Immature natural killer cell (primary cell): ENCODE results near the gene ZNF669. TPM values are rescaled to one million over a fixed set of nuclear protein-coding genes. Genes with fewer than 3 reads are reported as not detected.

Experiments used
- DNase-seq, 3 donors: peaks; one replicate each; pipeline ENCODE4 v3.0.0; 2022; ENCODE audit warnings: mixed read lengths in 1 of 3
- H3K27ac Mint-ChIP-seq, 6 donors: one replicate each; pipeline ENCODE4 v1.8.0; 2020; ENCODE audit warnings: mixed read lengths in 6 of 6, mild to moderate bottlenecking in 5 of 6, inconsistent platforms in 4 of 6, moderate library complexity in 3 of 6
- H3K27me3 Mint-ChIP-seq, 3 donors: one replicate each; pipeline ENCODE4 v1.8.0; 2020 to 2021; ENCODE audit warnings: low read depth in 3 of 3, mild to moderate bottlenecking in 3 of 3, mixed read lengths in 3 of 3, moderate library complexity in 3 of 3, inconsistent platforms in 1 of 3
- H3K36me3 Mint-ChIP-seq, 3 donors: one replicate each; pipeline ENCODE4 v1.8.0; 2020; ENCODE audit warnings: mixed read lengths in 3 of 3, inconsistent platforms in 2 of 3, mild to moderate bottlenecking in 2 of 3
- H3K4me1 Mint-ChIP-seq, 2 donors: one replicate each; pipeline ENCODE4 v1.8.0; 2020; ENCODE audit warnings: inconsistent platforms in 2 of 2, mild to moderate bottlenecking in 2 of 2, mixed read lengths in 2 of 2, moderate library complexity in 1 of 2
- H3K4me3 Mint-ChIP-seq, 5 donors: one replicate each; pipeline ENCODE4 v1.8.0; 2020; ENCODE audit warnings: mild to moderate bottlenecking in 5 of 5, mixed read lengths in 5 of 5, inconsistent platforms in 3 of 5, moderate library complexity in 3 of 5
- H3K9me3 Mint-ChIP-seq, 6 donors: one replicate each; pipeline ENCODE4 v1.8.0; 2020; ENCODE audit warnings: mild to moderate bottlenecking in 6 of 6, mixed read lengths in 6 of 6, inconsistent platforms in 4 of 6, moderate library complexity in 3 of 6
- polyA plus RNA-seq, 3 donors: library from polyadenylated mRNA; unstranded; fragments of 300-500 nt; fragmentation: Illumina TruSeq; gene quantifications; one replicate each; pipeline ENCODE4 v1.2.3, GENCODE V29; 2021

Gene ZNF669
- polyA plus RNA-seq, 3 donors from 2014 or later, result 17.4 to 31.3 (median 19.6) TPM

DNA sequence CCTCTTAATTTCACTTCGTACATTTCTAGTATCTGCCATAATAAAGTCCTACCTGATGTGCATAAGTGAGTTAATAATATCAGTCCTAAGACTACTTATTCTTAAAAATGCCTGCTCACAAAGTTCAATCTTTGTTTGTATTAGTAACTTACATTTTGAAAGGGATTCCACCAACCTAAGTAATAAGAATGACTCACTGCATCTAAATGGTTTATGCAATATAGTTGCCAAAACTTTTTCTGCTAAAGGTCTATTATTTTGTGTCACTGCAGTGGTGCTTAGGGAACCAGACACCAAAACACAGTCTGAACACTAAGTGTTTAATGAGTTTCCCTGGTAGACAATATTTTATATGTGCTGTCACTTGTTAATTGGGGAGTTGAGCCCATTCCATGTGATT is 1.8 kb downstream of the ZNF669 start:
- DNase-seq, result no peak
- Mint-ChIP-seq H3K4me1 (peaks cover 20 to 30% of the 10 kb centered on the region in 2 donors), H3K4me3 (peak overlapping the region in 4 of 5 donors; percentile 85 to 91 (median 90)), H3K36me3 (peaks cover 36 to 44% (median 43%) of the 10 kb centered on the region in 3 donors), H3K27me3 (peaks cover 2 to 22% (median 8%) of the 10 kb centered on the region in 3 donors), H3K27ac (no peak overlapping the region), H3K9me3 (peaks cover 25 to 53% (median 47%) of the 10 kb centered on the region in 6 donors)

DNA sequence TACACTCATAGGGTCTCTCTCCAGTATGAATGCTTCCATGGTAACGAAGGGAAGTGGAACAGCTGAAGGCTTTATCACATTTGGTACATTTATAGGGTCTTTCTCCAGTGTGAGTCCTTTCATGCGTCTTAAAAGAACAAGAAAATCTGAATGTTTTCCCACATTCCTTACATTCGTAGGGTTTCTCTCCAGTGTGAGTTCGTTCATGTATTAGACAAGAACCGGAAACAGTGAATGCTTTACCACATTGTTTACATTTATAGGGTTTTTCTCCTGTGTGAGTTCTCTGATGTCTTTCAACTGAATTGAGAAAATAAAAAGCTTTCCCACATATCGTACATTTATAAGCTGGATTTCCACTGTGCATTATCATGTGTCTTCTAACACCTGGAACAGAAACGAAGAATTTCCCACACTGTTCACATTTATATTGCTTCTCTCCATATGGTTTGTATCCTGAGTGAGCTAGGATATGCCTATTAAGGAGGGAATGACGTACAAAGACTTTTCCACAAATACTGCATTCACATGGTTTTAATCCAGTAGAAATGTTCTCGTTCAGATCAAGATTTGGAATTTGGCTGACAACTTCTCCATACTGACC is 3.4 kb downstream of the ZNF669 start:
- H3K36me3 Mint-ChIP-seq, result peaks cover 45 to 55% (median 54%) of the 10 kb centered on the region in 3 donors

DNA sequence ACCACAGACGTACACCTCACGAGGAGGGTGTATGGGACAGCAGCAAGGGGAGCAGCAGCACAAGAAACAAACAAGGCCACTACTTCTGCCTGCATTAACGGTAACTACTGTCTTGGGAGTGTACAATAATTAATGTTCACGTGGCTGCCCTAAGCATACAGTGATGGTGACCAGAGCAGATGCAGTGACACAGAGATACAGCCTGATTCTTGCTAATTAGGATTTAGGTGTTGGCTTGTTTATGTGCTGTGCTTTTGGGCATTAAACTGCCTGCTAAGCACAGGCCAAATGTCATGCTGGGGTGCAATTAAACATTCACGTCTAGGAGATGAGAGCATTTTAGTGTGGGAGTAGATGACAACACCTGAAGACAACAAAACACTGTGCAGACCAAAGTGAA is 7.2 kb downstream of the ZNF669 start:
- Mint-ChIP-seq H3K27me3 (peaks cover 0 to 5% (median 1%) of the 10 kb centered on the region in 3 donors), H3K9me3 (peaks cover 19 to 67% (median 61%) of the 10 kb centered on the region in 6 donors), H3K4me3 (no peak overlapping the region), H3K27ac (no peak overlapping the region), H3K4me1 (peaks cover 0 to 2% of the 10 kb centered on the region in 2 donors), H3K36me3 (peaks cover 35 to 46% (median 43%) of the 10 kb centered on the region in 3 donors)
- no peak for DNase-seq

More for the DNA sequence above, 3.4 kb downstream of the ZNF669 start:
- Mint-ChIP-seq H3K9me3 (peaks cover 25 to 69% (median 61%) of the 10 kb centered on the region in 6 donors), H3K27me3 (peaks cover 5 to 16% (median 6%) of the 10 kb centered on the region in 3 donors), H3K4me1 (peaks cover 20 to 30% of the 10 kb centered on the region in 2 donors), H3K27ac (no peak overlapping the region), H3K4me3 (no peak overlapping the region)
- DNase-seq, result no peak

DNA sequence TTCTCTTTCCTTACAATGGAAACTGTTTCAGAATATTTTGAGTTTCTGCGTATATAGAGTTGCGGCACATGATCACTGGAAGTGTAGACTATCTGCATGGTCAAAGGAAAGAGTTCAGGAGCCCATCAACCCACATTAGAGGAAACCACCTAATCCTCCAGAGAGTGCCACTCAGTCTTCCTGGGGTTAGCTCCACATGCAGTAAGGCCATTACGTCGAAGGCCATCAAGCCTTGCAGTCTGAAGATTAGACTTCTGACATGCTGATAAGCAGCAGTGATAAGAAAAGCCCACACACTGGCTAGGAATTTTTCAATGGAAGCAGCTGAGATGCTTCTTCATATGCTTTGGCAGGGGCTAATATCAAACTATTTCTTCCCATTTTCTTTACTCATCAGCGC is 7.6 kb downstream of the ZNF669 start:
- no peak overlapping the region for H3K4me3 Mint-ChIP-seq
- no peak for DNase-seq
- peaks cover 0 to 5% (median 2%) of the 10 kb centered on the region in 3 donors for H3K27me3 Mint-ChIP-seq
- H3K9me3 Mint-ChIP-seq, result peaks cover 19 to 63% (median 57%) of the 10 kb centered on the region in 6 donors
- H3K27ac Mint-ChIP-seq, result no peak overlapping the region
- no peaks in the 10 kb centered on the region for H3K4me1 Mint-ChIP-seq
- peaks cover 31 to 42% (median 39%) of the 10 kb centered on the region in 3 donors for H3K36me3 Mint-ChIP-seq

DNA sequence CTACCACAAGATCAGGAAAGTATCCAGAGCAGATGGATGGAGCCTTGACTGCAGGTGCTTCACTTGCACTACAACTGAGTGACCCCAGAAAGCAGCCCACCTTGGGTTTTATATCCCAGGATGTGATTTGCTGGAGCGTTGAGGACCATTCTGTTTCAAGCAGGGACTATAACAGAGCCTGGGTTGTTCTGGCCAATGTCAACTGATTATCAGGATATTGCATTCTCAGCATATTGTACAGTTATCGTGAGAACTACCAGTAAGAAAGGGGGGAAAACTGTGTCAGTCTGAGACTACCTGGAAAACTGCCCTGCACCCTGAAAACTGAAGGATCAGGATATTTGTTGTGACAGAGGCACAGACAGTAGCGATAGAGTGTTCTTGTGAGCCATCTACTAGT is 8.0 kb downstream of the ZNF669 start:
- H3K4me3 Mint-ChIP-seq, result no peak overlapping the region

DNA sequence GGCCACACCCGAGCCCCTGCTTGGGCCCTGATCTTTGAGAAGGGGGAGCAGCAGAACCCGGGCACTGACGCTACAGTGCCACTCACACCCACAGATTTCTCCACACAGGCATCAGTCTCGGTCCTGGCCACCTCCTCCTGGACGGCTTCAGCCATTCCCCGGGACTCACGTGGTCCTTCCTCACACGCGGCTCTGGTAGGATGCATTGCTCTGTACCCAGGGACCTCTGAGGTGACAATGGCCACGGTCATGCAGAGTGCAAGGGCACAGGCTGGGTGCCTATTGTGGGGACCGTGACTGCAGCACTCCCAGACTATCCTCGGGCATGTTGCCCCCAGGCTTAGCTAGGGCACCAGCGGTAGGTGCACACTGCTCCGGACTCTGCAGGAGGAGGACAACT is 13.7 kb downstream of the ZNF669 start:
- Mint-ChIP-seq H3K4me1 (no peaks in the 10 kb centered on the region), H3K9me3 (peaks cover 0 to 14% (median 6%) of the 10 kb centered on the region in 6 donors)

More for the DNA sequence above, 8.0 kb downstream of the ZNF669 start:
- no peak overlapping the region for H3K27ac Mint-ChIP-seq
- peaks cover 27 to 38% (median 35%) of the 10 kb centered on the region in 3 donors for H3K36me3 Mint-ChIP-seq
- peaks cover 0 to 5% (median 2%) of the 10 kb centered on the region in 3 donors for H3K27me3 Mint-ChIP-seq
- peaks cover 19 to 58% (median 53%) of the 10 kb centered on the region in 6 donors for H3K9me3 Mint-ChIP-seq
- no peak for DNase-seq
- H3K4me1 Mint-ChIP-seq, result no peaks in the 10 kb centered on the region

DNA sequence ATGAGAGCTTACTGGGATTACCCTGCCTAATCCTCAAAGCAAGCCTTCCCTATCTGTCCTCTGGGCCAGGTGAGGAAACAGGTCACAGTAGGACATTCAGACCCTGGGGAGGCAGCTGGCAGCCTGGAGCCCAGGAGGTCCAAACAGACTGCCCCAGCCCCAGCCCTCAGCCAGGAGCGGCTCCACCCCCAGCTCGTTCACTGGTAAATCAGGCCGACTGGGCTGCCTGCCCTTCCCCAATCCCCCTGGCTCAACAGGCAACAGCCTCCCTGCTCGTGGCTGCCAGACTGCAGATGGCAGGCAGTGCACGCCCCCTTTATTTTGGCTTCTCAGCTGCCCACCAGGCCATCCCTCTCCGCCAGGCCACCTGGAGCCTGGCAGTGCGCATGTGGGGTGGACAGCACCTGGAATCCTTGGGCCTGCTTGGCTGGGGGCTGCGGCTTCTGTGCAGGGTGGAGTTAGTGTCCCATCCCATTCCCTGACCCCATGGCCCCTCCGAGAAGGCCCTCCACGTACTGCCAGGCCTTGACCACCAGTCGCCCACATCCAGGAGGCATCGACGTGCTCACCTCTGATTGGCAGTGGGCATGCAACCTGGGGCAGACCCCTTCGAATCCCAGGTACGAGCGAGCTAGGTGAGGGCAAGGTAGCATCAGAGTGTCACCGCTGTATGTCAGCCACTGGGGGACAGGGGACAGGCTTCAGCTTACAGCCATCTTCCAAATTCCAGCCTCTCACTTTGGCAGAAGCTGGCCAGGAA is 14.4 kb downstream of the ZNF669 start:
- H3K9me3 Mint-ChIP-seq, result peaks cover 0 to 12% (median 5%) of the 10 kb centered on the region in 6 donors
- DNase-seq, result no peak
- H3K4me1 Mint-ChIP-seq, result no peaks in the 10 kb centered on the region
- H3K27me3 Mint-ChIP-seq, result peaks cover 0 to 5% (median 2%) of the 10 kb centered on the region in 3 donors
- H3K4me3 Mint-ChIP-seq, result no peak overlapping the region
- H3K27ac Mint-ChIP-seq, result no peak overlapping the region
- H3K36me3 Mint-ChIP-seq, result peaks cover 0 to 1% (median 0%) of the 10 kb centered on the region in 3 donors

More for the DNA sequence above, 13.7 kb downstream of the ZNF669 start:
- DNase-seq, result no peak
- Mint-ChIP-seq H3K27me3 (peaks cover 0 to 5% (median 2%) of the 10 kb centered on the region in 3 donors), H3K4me3 (no peak overlapping the region), H3K27ac (no peak overlapping the region), H3K36me3 (no peaks in the 10 kb centered on the region)

DNA sequence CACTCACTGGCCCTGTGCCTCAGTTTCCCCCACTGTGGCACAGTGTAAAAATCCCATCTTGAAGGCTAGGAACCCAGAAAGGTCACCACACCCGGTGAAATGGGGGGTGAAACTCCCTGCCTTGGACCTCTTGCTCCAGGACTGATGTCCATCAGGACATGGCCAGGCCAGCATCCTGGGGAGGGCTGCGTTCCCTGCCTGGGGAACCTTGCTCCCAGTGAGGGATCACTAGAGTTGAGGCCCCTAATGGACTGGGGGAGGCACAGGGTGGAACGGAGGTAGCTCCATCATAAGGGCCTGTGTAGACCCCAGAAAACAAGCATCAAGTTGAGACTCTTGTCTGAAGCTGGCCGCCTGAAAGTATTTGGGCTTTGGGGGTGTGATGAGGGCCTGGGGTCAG is 15.2 kb downstream of the ZNF669 start:
- Mint-ChIP-seq H3K27me3 (peaks cover 0 to 5% (median 2%) of the 10 kb centered on the region in 3 donors), H3K9me3 (peaks cover 0 to 6% (median 2%) of the 10 kb centered on the region in 6 donors), H3K36me3 (peaks cover 0 to 4% (median 0%) of the 10 kb centered on the region in 3 donors), H3K4me1 (no peaks in the 10 kb centered on the region), H3K27ac (no peak overlapping the region), H3K4me3 (no peak overlapping the region)
- no peak for DNase-seq

DNA sequence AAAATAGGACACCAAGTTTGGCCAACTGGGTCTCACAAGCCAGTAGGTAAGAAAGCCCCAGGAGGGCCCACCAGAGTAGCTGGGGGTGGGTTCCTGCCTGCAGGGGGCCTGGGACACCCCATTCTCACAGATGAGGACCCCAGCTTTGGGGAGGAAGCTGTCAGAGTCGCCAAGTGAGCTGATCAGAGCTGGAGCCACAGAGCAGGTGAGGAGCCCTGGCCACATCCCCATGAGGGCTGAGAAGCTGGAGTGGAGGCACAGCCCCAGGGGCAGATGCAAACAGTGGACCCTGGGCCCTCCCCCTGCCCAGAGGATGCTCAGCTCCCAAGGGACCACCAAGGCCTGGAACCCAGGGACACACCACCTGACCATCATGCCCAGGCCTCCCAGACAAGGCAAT is 16.9 kb downstream of the ZNF669 start:
- peaks cover 0 to 3% (median 0%) of the 10 kb centered on the region in 6 donors for H3K9me3 Mint-ChIP-seq

DNA sequence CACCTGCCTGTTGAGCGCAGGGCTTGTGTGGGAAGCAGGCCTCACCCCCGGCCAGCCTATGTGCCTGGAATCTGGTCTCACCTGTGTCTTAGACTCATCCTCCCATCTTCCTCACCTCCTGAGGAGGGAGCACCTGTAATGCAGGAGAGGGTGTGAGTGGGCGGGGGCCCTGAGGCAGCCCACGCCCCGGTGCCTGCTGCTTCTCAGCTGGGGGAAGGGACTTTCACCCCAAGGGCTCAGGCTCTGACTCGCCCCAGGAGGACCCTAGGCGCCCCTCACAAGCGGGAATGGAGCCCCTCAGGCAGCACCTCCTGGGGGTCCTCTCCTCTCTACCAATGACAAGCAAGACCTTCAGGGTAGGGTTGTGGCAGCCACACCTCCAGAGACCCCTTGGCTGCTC is 18.8 kb downstream of the ZNF669 start:
- Mint-ChIP-seq H3K4me3 (no peak overlapping the region), H3K9me3 (peaks cover 0 to 3% (median 0%) of the 10 kb centered on the region in 6 donors), H3K36me3 (peaks cover 0 to 4% (median 0%) of the 10 kb centered on the region in 3 donors), H3K4me1 (no peaks in the 10 kb centered on the region), H3K27me3 (peaks cover 4 to 9% (median 4%) of the 10 kb centered on the region in 3 donors), H3K27ac (no peak overlapping the region)
- DNase-seq, result no peak

More for the DNA sequence above, 16.9 kb downstream of the ZNF669 start:
- H3K27me3 Mint-ChIP-seq, result peaks cover under 1 to 6% (median 4%) of the 10 kb centered on the region in 3 donors
- peaks cover 0 to 4% (median 0%) of the 10 kb centered on the region in 3 donors for H3K36me3 Mint-ChIP-seq
- H3K4me3 Mint-ChIP-seq, result no peak overlapping the region
- no peaks in the 10 kb centered on the region for H3K4me1 Mint-ChIP-seq
- H3K27ac Mint-ChIP-seq, result no peak overlapping the region
- no peak for DNase-seq

DNA sequence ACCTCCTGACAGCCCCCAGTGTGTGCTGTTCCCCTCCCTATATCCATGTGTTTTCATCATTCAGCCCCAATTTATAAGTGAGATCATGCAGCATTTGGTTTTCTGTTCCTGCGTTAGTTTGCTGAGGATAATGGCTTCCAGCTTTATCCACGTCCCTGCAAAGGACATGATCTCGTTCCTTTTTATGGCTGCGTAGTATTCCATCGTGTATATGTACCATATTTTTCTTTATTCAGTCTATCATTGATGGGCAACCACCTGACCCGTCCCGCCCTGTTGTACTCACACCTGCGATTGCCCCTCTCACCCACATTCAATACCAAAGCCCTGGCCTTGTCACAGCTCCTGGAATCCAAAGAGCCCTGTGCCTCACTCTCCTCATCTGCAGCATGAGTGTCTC is 19.4 kb downstream of the ZNF669 start:
- peaks cover 0 to 3% (median 0%) of the 10 kb centered on the region in 6 donors for H3K9me3 Mint-ChIP-seq
- H3K27ac Mint-ChIP-seq, result no peak overlapping the region
- no peak for DNase-seq
- peaks cover 4 to 11% (median 4%) of the 10 kb centered on the region in 3 donors for H3K27me3 Mint-ChIP-seq
- peaks cover under 1 to 2% of the 10 kb centered on the region in 2 donors for H3K4me1 Mint-ChIP-seq
- no peak overlapping the region for H3K4me3 Mint-ChIP-seq
- H3K36me3 Mint-ChIP-seq, result peaks cover 0 to 4% (median 0%) of the 10 kb centered on the region in 3 donors

DNA sequence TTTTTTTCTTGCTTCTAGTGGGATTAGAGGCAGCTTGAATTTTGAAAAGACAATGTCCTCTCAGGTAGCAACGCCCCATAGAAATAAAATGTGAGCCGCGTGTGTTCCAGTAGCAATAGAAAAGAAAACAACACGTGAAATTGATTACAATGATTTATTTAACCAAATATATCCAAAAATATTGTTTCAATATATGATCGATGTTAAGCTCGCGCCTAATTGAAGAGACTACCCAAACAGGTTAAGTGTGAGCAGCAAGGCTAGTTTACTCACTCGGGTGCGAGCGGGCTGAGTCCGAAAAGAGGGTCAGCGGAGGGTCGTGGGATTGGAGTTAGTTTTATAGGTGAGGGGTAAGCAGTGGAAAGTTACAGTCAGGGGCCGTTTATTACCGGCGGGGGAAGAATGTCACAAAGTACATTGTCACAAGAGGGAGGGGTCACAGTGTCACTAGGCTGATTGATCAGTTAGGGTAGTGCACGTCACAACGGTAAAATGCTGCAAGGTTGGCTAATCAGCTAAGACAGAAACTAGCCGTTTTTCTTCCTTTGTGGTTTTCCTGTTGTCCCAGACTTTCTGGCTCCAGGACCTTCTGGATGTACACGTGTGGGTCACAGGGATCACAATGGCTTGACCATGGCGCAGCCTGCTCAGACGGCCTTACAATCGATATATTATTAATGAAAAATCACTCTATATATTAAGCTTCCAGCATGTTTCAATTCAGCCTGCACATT is 24.8 kb downstream of the ZNF669 start:
- peaks cover 29 to 33% of the 10 kb centered on the region in 2 donors for H3K4me1 Mint-ChIP-seq
- H3K36me3 Mint-ChIP-seq, result no peaks in the 10 kb centered on the region
- peak overlapping the region in 2 of 6 donors; percentile 11 to 44 for H3K27ac Mint-ChIP-seq
- H3K9me3 Mint-ChIP-seq, result peaks cover 0 to 3% (median 0%) of the 10 kb centered on the region in 6 donors
- peak overlapping the region; percentile 88 to 94 (median 91) for H3K4me3 Mint-ChIP-seq
- peaks cover 7 to 8% (median 8%) of the 10 kb centered on the region in 3 donors for H3K27me3 Mint-ChIP-seq
- DNase-seq, result no peak
